ENCODE results near the gene HASPIN.
A peak's percentile ranks its signal among the peaks of the same experiment; 100 is the strongest.

HASPIN gene

DNA sequence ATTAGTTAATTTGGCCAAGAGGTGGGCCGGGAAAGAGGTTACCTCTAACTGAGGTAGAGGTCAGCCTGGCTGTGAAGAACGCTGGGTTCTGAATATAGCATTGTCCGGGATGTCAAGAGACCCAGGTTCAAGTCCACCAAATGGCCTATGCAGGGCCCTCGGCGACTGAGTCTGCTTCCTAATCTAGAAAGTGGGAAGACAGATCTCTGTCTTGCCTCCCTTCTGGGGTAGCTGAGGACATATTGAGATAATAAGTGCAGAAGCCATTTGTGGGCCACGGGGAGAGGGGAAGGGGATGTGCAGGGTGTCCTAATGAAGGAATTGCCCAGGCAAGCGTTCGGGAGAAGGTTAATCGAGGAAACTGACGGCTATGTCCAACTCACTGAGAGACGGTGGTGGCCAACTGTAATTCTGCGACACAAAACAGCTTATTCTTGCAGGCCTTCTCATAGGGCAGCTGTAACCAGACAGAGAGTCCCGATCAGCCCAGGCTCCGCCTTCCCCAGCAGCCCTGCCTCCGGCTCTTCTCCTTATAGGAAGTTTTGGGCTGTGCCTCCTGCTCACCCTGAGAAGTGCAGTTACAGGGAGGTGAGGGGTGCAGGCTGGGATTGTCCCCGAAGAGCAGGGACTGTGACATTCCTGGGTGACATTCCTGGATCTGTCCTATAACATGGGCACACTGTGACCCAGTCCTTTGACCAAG, 15.9 kb downstream of the HASPIN start:
- no peak for DNase-seq

DNA sequence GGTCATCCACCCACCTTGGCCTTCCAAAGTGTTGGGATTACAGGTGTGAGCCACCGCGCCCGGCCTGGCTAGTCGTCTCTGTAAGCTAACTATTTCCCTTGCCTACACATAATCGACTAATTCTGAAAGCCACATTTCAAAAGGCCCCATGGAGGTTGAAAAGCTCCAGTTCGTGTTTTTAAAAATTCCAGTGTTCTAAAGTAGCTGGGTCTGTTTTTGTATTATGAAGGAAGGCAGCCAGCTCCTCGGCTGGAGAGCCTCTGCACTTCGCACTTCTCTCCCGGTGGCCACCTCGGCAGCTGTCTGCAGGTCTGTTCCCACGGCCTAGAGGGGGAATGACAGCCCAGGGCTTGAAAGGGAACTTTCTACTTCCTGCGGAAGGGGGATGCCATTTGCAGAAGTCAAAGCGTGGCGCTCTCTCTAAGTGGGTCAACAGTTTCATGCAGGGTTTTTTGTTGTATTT, 16.9 kb downstream of the HASPIN start:
- DNase-seq: peak; percentile 38

DNA sequence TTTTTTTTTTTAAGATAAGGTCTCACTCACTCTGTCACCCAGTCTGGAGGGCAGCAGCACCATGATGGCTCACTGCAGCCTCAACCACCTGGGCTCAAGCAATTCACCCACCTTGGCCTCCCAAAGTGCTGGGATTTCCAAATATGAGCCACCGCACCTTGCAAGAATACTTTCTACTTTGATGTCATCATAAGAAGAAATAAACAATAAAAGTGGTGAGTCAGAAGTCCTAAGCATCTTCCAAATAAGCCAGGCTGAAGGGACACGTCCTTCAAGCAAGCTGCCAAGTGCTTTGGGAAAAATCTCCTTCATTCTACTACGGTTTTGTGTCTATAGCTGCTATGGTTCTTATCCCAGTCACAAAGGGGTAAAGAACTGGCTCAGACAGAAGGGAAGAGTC, 20.3 kb downstream of the HASPIN start:
- no peak for DNase-seq

DNA sequence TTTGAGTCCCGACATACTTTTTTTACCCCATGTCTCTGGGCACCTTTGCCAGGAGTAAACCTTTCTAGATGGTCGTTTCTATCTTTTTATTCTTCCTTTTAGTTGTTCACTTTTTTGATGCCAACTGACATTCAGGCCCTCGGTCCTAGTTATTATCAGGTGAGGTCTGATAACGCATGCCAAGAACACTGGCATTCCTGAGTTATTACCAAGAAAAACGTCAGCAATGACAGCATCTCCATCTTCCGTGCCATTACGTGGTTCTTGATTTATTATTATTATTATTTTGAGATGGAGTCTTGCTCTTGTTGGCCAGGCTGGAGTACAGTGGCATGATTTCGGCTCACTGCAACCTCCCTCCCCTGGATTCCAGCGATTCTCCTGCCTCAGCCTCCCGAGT, 21.4 kb downstream of the HASPIN start:
- DNase-seq: no peak

DNA sequence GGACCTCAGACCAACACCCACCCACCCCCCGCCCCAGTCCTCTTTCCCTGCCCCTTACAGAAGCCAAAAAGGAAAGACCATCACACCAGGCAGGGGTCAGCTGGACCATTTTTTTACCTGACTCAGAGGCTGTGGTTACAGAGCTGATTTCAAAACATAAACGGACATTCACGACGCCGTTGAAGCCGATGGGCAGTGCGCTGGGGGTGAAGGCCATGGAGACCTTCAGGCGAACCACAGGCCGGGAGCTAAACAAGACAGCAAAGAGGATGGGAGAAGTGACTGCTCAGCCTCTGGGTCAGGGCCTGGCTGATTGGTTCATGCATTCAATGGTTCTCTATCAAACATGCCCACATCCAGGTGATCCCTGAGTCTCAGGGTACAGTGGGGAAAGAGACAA, 24.1 kb downstream of the HASPIN start:
- DNase-seq: no peak

DNA sequence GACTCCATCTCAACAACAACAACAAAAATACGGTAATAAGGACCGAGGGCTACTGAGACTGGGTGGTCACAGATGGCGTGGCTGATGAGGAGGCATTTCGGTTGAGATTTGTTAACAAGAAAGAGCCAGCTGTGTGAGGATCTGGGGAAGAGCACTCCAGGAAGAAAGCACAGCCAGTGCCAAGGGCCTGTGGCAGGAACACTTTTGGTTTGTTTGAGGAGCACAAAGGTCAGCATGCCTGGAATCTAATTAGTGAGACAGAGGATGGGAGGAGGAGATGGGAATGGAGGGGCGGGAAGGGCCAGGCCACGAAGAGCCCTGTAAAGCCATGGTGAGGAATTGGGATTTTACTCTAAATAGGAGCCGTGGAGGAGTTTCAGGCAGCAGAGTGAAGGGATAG, 24.9 kb downstream of the HASPIN start:
- DNase-seq: no peak

DNA sequence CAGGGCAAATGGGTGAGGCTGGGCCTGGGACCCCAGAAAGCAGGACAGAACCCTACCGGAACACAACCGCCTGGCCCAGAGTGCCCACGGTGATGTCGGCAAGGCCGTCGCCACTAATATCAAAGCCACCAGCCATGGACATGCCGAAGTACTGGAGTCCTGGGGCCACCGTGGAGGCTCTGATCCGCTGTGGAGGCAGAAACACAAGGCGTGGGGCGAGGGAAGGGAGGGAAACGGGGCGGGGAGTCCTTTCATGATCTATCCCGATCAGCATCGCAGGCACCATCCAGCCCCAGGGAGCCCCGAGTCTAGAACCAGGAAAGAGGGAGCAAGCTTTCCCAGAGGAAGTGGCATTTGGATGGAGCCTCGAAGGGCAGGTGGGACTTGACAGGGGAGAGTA, 26.6 kb downstream of the HASPIN start:
- DNase-seq: no peak

DNA sequence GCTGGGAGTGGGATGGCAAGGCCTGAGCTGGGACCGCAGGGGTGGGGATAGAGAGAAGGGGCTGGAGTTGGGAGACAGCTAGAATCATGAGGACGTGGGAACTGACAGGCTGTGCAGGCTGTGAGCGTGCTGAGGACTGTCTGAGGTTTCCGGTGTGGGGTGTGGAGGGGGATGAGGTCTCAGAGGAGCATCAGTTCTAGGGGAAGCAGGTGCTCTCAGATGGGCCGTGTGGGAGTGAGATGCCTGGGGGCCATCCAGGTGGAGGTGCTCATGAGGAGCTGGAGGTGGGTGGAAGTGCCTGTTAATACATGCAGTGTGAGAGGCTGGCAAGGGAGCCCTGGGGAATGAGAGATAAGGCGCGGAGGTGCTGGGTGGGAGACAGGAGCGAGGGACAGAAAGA, 27.2 kb downstream of the HASPIN start:
- DNase-seq: peak; percentile 44

DNA sequence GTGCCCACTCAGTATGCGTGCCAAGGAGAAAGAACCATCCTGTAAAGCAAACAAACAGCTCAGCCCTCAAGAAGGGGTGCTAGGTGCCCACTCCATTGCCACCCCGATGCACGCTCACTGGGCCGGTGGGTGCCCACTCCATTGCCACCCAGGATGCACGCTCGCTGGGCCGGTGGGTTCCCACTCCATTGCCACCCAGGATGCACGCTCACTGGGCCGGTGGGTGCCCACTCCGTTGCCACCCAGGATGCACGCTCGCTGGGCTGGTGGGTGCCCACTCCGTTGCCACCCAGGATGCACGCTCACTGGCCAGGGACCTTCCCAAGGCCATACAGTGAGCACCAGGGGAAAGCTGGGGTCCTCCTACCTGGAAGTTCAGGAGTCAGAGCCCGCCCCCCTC, 28.1 kb downstream of the HASPIN start:
- no peak for DNase-seq

DNA sequence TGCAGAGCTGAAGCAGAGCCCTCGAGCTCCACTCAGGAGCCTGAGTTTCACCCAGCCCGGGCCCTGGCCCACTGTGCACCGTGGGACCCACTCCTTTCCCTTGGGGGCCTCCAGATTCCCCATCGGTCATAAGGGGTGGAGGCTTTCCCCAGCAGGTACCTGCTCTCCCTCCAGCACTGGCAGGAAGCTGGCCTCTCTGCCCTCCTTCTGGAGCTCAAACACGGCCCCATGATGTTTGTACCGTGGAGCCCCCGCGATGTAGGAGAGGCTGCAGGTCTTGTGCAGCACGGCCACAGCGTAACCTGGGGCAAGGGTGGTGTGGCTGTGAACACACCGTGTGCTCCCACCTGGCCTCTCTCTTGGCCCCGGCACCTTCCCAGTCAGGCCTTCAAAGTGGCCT, 29.9 kb downstream of the HASPIN start:
- DNase-seq: no peak

DNA sequence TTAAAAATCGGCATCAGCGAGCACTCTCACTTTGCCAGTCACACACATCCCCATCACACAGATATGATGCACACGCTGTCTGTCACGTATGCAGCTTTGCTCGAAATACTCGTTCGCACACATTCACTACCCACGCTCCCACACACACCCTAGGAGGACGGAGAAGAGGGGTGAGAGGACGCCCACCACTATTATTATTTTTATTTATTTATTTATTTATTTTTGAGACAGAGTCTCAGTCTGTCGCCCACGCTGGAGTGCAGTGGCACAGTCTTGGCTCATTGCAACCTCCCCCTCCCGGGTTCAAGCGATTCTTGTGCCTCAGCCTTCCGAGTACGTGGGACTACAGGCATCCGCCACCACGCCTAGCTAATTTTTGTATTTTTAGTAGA, 30.4 kb downstream of the HASPIN start:
- no peak for DNase-seq

DNA sequence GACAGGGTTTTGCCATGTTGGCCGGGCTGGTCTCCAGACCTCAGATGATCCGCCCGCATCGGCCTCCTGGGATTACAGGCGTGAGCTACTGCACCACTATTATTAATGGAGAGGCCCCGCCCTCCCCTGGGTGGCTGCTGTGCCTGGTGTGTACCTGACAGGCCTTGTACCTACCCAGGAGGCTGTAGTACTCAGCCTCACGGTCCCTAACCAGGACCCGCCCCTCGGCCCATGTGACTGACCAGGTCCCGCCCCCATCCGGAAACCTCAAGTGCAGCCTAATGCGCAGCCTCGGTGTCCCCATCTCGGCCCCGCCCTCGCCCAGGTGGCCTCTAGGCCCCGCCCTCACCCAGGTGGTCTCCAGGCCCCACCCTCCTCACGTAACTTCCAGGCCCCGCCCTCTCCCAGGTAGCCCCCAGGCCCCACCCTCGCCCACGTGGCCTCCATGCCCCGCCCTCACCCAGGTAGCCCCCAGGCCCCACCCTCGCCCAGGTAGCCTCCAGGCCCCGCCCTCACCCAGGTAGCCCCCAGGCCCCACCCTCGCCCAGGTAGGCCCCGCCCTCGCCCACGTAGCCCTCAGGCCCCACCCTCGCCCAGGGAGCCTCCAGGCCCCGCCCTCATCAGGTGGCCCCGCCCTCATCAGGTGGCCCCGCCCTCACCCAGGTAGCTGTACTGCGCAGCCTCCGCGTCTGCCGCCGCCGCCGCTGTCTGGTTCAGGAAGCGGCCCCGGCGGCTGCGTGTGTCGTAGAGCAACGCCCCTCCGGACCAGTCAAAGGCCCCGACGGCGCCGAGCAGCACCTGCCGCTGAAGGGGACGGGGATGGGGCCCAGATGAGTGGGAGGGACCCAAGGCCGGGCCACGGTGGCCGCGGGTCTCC, 31.0 kb downstream of the HASPIN start:
- peak; percentile 82 for DNase-seq

DNA sequence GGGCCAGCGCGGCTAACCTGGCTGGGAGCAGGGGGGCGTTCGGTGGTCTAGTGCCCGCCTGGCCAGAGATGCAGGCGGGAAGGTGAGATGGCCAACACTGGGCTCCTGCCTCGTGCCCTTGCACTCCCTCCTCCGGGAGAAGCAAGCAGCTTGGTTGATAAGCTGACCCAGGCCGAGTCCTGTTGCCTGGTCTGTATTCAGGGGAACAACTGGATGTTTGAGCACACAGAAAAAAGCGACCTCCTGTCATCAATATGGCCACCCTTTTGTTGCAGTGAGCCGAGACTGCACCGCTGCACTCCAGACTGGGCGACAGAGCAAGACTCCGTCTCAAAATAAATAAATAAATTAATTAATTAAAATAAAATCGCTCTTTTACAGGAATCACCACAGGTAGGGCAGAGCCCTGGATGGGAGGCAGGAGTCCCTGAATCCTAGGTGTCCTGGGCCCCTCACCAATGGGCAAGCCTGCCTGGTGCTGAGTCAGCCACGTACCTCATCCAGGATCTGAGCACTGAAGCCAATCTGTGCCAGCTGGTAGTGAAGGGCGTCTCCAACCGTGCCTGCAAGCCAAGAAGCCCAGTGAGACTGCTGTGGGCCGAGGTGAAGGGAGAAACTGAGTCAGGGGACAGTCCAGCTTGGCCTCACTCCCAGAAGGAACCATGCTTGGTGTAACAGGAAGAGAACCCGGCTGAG, 31.8 kb downstream of the HASPIN start:
- no peak for DNase-seq

DNA sequence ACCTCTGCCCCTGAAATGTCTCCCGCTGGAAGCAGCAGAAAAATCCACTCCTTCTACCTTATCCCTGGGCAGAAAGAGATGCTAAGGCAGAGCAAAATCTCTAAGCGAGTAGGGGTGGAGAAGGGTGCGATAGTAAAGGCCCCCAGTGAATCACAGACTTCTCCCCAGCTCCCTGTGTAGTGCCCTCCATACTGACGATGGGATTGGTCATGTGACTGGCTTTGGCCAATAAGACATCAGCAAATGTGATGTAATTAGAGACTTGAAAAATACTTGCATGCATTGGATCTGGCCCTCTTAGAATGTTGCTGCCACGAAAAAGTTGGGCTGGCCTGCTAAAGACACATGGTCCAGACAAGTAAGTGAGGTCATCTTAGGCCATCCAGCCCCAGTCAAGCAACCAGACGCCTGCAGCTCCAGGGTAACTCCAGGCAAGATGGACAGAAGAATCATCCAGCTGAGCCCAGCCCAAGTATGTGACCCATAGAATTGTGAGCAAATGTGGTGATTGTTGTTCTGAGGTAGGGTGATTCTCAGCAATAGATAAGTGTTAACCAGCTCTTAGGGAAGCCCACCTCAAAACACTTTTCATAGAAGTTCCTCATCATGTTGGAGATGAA, 36.0 kb downstream of the HASPIN start:
- no peak for DNase-seq

DNA sequence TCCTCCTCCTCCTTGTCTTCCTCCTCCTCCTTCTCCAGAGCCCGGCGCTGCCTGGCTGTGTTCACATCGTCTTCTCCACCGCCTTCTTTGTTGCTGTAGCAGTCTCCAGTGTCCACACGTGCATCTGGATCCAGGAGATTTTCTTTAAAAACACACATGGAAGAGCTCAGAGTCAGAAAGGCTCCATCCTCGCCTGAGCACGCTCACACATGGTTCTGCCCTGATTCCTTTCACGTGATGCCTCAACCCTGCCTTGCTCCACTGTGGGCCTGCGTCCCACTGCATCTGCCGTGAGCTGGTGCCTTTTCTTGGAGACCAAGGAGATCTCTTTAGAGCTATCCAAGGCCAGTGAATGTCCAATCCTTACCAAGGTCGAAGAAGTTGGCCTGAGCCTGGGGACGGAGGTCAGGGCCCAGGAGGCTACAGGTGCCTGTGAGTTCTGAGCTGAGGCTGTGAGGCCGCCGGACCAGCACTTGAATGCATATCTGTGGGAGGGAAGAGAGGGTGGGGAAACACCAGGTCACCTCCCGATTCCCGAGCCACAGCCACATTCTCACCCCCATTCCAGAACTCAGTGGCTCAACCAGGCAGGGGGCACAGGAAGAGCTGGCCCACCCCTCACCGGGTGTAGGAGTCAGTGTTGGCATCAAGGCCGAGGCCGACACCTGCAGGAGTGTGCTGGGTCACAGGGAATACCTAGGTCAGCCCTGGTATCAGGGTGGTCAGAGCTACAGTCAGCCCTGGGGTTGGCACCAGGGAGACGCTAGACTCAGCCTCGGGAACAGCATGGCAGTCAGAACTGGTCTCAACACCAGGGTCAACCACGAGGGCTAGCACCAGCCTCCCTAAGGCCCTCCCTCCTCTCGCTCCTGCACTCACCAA, 37.6 kb downstream of the HASPIN start:
- DNase-seq: no peak

DNA sequence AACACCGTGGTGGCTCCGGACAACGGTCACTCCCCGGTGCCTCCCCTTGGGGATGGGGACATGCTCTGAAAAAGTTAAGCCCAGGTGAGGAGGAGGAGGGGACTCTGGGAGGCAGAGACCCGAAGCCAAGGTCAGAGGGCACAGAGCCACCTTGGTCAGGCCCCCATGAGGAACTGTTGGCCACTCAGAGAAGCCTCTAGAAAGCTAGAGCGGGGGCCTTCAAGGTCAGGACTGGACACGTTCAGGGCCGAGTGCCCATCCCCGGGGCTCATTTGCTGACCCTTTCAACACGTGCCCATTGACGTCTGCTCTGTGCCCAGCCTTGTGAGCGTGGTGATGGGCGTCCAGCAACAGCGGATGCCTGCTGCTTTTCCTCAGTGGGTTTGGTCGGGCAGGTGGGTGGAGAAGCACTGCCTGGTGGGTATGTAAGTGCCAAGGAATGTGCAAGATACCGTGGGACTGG, 38.2 kb downstream of the HASPIN start:
- DNase-seq: no peak

DNA sequence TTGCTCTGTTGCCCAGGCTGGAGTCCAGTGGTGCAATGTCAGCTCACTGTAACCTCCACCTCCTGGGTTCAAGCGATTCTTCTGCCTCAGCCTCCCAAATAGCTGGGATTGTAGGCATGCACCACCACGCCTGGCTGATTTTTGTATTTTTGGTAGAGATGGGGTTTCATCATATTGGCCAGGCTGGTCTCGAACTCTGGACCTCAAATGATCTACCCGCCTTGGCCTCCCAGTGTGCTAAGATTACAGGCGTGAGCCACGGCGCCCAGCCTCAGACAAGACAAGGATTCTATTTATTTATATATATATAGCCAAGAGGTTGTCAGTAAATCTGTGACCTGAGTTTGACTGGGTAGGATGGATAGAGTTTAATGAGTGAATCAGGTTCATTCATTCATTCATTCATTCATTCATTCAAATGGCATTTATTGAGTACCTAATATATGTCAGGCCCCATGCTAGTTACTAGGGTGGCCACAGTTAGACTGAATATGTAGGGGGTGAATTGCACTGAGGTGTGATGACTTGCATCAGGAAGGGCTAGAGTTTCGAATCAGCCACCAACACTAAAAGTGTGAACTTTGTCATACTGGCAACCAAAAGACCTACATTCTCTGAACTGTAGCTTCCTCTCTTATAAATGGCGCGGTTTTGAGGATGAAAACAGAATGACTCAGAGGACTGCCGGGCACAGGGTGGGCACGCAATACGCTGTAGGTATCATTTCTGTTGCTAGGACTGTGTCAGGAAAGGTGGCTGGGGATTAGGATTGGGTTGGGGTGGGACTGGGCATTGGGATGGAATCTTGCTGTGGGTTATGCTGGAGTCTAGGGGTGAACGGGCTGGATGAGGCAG, 39.4 kb downstream of the HASPIN start:
- DNase-seq: peak; percentile 55

DNA sequence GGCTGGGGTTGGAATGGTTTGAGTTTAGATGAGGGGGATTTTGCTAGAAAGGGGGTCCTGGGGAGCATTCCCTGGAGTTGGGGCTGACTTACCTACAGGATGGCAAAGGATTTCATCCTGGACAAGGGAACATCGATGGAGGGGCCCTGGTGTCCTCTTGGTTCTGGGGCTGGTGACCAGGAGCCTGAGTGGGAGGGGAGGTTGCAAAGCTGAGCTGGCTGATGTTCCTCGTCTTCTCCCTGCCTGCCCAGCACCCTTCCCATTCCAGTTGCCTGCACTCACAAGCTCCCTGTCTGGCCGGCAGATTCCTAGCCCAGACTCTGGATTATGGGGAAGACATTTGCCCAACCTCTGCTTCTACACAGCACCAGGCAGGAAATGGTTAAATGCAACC, 40.1 kb downstream of the HASPIN start:
- no peak for DNase-seq

DNA sequence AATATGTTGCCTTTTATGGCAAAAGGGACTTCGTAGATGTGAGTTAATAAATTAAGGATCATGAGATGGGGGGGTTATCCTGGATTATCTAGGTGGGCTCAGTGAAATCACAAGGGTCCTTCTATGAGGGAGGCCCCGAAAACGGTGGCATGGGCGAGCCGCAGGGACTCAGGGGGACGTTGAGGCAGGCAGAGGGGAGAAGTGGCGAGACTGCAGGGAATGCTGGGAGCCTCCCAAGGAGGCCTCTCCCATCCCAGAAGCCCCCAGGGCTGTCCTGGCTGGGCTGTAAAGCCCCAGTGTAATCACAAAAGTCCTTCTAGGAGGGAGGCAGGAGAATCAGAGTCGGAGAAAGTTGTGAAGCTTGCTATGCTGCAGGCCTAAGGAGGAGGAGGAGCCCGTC, 42.3 kb downstream of the HASPIN start:
- DNase-seq: no peak

DNA sequence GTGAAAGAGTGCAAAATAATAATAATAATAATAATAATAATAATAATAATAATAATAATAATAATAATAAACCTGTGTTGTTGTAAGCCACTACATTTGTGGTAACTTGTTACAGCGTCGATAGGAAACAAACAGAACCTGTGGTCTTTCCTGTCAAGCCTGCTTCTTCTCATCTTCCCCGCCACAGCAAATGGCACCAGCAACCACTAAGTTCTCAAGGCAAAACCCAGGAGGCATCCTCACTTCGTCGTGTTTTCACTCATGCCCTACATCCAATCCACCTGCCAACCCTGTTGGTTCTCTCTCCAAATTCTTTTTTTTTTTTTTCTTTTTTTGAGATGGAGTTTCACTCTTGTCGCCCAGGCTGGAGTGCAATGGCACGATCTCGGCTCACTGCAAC, 43.1 kb downstream of the HASPIN start:
- DNase-seq: no peak

DNA sequence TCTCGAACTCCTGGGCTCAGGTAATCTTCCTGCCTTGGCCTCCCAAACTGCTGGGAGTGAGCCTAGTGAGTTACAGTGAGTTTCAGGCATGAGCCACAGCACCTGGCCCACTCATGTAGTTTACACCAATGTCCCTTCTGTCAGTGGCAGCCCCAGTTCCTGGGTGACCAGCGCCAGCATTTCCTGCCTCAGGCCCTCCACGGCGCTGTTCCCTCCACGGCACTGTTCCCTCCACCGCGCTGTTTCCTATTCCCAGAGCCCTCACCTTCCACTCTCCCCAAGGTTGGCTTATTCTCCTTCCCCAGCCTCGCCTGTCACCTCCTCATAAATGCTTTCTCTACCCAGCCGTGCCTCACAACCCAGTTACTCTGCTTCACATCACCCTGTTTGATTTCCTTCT, 44.6 kb downstream of the HASPIN start:
- DNase-seq: no peak

Measured in activated CD4-positive, alpha-beta T cell treated with anti-CD3 and anti-CD28 coated beads for 48 hours (primary cell).